Osteoblast (primary cell): ENCODE measurements around the gene NDUFV3. TPM values are rescaled to one million over a fixed set of nuclear protein-coding genes. Genes with fewer than 3 reads are reported as not detected.

Experiments used
- DNase-seq: peaks from one replicate; pipeline ENCODE4 v3.0.0; 2011; ENCODE audit warnings: low spot score, mixed read lengths; ENCODE audit not compliant: insufficient read length; ENCODE audit errors: missing footprints
- H2AFZ ChIP-seq: 2 replicates; pipeline ENCODE4 v1.6.0; 2011; ENCODE audit warnings: mild to moderate bottlenecking, low read length
- H3K27ac ChIP-seq: 2 replicates; pipeline ENCODE4 v1.5.1; 2011; ENCODE audit warnings: mild to moderate bottlenecking, low read depth, low read length, moderate library complexity
- H3K27me3 ChIP-seq: 2 replicates; pipeline ENCODE4 v1.6.0; 2012; ENCODE audit warnings: mild to moderate bottlenecking, control low read depth, inconsistent platforms, low read length, moderate library complexity; ENCODE audit not compliant: insufficient read depth
- H3K36me3 ChIP-seq: 2 replicates; pipeline ENCODE4 v1.5.1; 2011; ENCODE audit warnings: mild to moderate bottlenecking, low read length, control low read depth, moderate library complexity; ENCODE audit not compliant: insufficient read depth
- H3K4me1 ChIP-seq: 2 replicates; pipeline ENCODE4 v1.5.1; 2011; ENCODE audit warnings: mild to moderate bottlenecking, low read length, control low read depth, moderate library complexity; ENCODE audit not compliant: insufficient read depth
- H3K4me2 ChIP-seq: 2 replicates; pipeline ENCODE4 v1.6.0; 2011; ENCODE audit warnings: mild to moderate bottlenecking, low read length; ENCODE audit not compliant: insufficient read depth
- H3K4me3 ChIP-seq: fragments of 200-600 bp; sonication (generic); 3 replicates; pipeline ENCODE4 v1.5.1; 2012; ENCODE audit warnings: mild to moderate bottlenecking, low read length, inconsistent platforms; ENCODE audit not compliant: insufficient read depth
- H3K79me2 ChIP-seq: 2 replicates; pipeline ENCODE4 v1.6.0; 2012; ENCODE audit warnings: mild to moderate bottlenecking, low read length, control low read depth, inconsistent platforms; ENCODE audit not compliant: insufficient read depth
- H3K9me3 ChIP-seq: 2 replicates; pipeline ENCODE4 v1.5.1; 2011; ENCODE audit warnings: low read depth, low read length, control low read depth
- H4K20me1 ChIP-seq: 2 replicates; pipeline ENCODE4 v1.6.0; 2012; ENCODE audit warnings: mild to moderate bottlenecking, low read length, control low read depth; ENCODE audit not compliant: insufficient read depth
- CTCF ChIP-seq: IDR thresholded peaks from 2 replicates; pipeline ENCODE4 v1.5.1; 2011; ENCODE audit warnings: mild to moderate bottlenecking, low read depth, low read length, moderate library complexity; ENCODE audit errors: extremely low read depth
- total RNA-seq: library from RNA; depleted of rRNA; stranded (reverse); fragments of >200 nt; gene quantifications from 2 replicates; pipeline ENCODE4 v1.2.3, GENCODE V29; 2012

NDUFV3 gene
- total RNA-seq, 1 donor = 66.2 TPM

- Histone ChIP-seq H3K27ac (no peak overlapping the region), H3K36me3 (peaks cover 68% of the 10 kb centered on the region), H2AFZ (no peak overlapping the region), H3K4me3 (no peak overlapping the region), H3K27me3 (no peaks in the 10 kb centered on the region), H3K4me1 (no peaks in the 10 kb centered on the region), H4K20me1 (peaks cover 11% of the 10 kb centered on the region), H3K4me2 (no peak overlapping the region), H3K9me3 (no peaks in the 10 kb centered on the region), H3K79me2 (peaks cover 12% of the 10 kb centered on the region)
- no peak for TF ChIP-seq CTCF
- peak; percentile 67 for DNase-seq
Measured at GRCh38 chr21:42854246-42855010, 38.7 kb upstream of the NDUFV3 start.

GRCh38 chr21:42855171-42855936 lies 37.8 kb upstream of the NDUFV3 start:
- Histone ChIP-seq H4K20me1 (peaks cover 15% of the 10 kb centered on the region), H2AFZ (no peak overlapping the region), H3K4me3 (no peak overlapping the region), H3K79me2 (peaks cover 12% of the 10 kb centered on the region), H3K36me3 (peaks cover 66% of the 10 kb centered on the region), H3K27ac (no peak overlapping the region), H3K4me2 (no peak overlapping the region), H3K4me1 (no peaks in the 10 kb centered on the region), H3K27me3 (no peaks in the 10 kb centered on the region), H3K9me3 (no peaks in the 10 kb centered on the region)
- TF ChIP-seq CTCF = no peak
- peak; percentile 58 for DNase-seq

DNA sequence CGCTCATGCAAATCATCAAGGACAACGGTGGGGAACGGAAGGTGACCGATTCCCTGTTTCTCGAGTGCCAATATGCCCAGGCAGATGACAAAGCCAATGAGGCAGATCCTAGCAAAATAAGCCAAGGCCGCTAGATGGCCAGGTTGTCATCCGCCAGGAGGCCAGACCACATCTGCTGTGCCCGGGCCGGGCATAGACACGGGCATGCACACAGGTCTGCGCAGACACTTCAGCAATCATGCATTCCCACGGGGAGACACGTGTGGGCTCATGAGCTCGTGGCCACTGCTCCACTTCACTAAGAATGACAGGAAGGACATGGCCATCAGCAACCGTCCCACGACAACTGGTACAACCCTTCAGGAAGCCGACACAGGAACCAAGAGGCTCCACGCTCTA lies 37.2 kb upstream of the NDUFV3 start:
- Histone ChIP-seq H3K36me3 (peaks cover 64% of the 10 kb centered on the region), H3K4me2 (no peak overlapping the region), H3K9me3 (no peaks in the 10 kb centered on the region), H2AFZ (no peak overlapping the region), H3K4me3 (no peak overlapping the region), H3K27ac (no peak overlapping the region), H3K79me2 (peaks cover 17% of the 10 kb centered on the region), H3K4me1 (no peaks in the 10 kb centered on the region), H4K20me1 (peaks cover 15% of the 10 kb centered on the region), H3K27me3 (no peaks in the 10 kb centered on the region)
- peak; percentile 51 for DNase-seq
- no peak for TF ChIP-seq CTCF

DNA sequence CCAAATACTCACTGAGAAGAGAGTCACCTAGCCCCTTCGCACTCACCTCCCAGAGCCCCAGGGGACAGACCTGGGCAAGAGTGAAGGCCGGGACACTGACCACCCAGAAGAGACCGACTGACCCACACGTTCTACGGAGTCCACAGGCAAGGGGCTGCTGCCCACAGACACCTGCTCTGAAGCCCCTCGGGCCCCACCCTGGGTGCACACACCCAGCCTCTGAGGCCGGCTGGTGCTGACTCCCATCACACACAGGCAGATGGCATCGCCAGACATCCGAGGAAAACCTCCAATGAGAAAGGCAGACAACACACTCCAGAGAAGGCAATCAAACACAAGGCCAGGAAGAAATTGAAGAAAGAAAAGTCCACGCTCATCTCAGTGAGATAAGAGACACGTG lies 35.9 kb upstream of the NDUFV3 start:
- Histone ChIP-seq H3K36me3 (peaks cover 62% of the 10 kb centered on the region), H3K27me3 (no peaks in the 10 kb centered on the region)

More for the DNA sequence above, 35.9 kb upstream of the NDUFV3 start:
- no peaks in the 10 kb centered on the region for H3K9me3 ChIP-seq
- H2AFZ ChIP-seq = no peak overlapping the region
- H3K4me3 ChIP-seq = no peak overlapping the region
- peak; percentile 35 for DNase-seq
- peaks cover 17% of the 10 kb centered on the region for H3K79me2 ChIP-seq
- no peak for TF ChIP-seq CTCF
- no peak overlapping the region for H3K27ac ChIP-seq
- H3K4me2 ChIP-seq = no peak overlapping the region
- no peaks in the 10 kb centered on the region for H3K4me1 ChIP-seq
- peaks cover 18% of the 10 kb centered on the region for H4K20me1 ChIP-seq
